Nephron progenitor cell (in vitro differentiated cells): ENCODE results near the gene ABCB8.

Source experiments
- DNase-seq: peaks from one replicate; pipeline ENCODE4 v3.0.0; 2021
- H3K27ac Mint-ChIP-seq: 2 replicates; pipeline ENCODE4 v1.8.0; 2021; ENCODE audit warnings: mild to moderate bottlenecking, moderate library complexity, mixed read lengths
- H3K27me3 Mint-ChIP-seq: 2 replicates; pipeline ENCODE4 v1.8.0; 2021; ENCODE audit warnings: mild to moderate bottlenecking, low read depth, mixed read lengths; ENCODE audit not compliant: poor library complexity
- H3K36me3 Mint-ChIP-seq: 2 replicates; pipeline ENCODE4 v1.8.0; 2021; ENCODE audit warnings: low read depth, mixed read lengths
- H3K4me1 Mint-ChIP-seq: 2 replicates; pipeline ENCODE4 v1.8.0; 2021; ENCODE audit warnings: mixed read lengths
- H3K4me3 Mint-ChIP-seq: 2 replicates; pipeline ENCODE4 v1.8.0; 2021; ENCODE audit warnings: mild to moderate bottlenecking, moderate library complexity, mixed read lengths
- H3K9me3 Mint-ChIP-seq: 2 replicates; pipeline ENCODE4 v1.8.0; 2021; ENCODE audit warnings: mild to moderate bottlenecking, moderate library complexity, mixed read lengths
- TF ChIP-seq, protein P1 (sequence below): fragments of 200-600 bp; sonication (generic); IDR thresholded peaks from 2 replicates; pipeline ENCODE4 v1.5.0; 2021; ENCODE audit warnings: antibody characterized with exemption

The ABCB8 gene

DNA sequence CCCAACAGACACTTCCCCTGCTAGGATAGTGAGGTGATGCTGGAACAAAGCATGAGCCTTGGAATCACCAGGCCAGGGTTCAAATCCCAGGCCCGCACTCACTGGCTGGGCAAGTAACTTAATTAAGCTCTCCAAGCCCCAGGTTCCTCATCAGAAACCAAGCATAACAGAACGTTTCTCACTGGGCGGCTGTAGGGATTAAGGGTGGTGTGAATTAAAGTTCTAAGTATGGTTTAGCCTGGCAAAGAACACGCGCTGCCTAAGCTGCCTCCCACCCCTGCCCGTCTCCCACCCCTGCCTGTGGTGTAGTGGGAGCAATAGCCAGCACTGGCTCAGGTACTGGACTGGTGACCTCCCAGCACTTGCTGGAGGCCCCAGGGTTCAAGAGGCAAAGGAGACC lies 36.7 kb downstream of the ABCB8 start:
- Mint-ChIP-seq H3K4me1 (peaks cover 28% of the 10 kb centered on the region), H3K27me3 (peaks cover 12% of the 10 kb centered on the region), H3K4me3 (no peak overlapping the region), H3K27ac (no peak overlapping the region), H3K9me3 (no peaks in the 10 kb centered on the region), H3K36me3 (peaks cover 21% of the 10 kb centered on the region)
- TF ChIP-seq, protein P1, sequence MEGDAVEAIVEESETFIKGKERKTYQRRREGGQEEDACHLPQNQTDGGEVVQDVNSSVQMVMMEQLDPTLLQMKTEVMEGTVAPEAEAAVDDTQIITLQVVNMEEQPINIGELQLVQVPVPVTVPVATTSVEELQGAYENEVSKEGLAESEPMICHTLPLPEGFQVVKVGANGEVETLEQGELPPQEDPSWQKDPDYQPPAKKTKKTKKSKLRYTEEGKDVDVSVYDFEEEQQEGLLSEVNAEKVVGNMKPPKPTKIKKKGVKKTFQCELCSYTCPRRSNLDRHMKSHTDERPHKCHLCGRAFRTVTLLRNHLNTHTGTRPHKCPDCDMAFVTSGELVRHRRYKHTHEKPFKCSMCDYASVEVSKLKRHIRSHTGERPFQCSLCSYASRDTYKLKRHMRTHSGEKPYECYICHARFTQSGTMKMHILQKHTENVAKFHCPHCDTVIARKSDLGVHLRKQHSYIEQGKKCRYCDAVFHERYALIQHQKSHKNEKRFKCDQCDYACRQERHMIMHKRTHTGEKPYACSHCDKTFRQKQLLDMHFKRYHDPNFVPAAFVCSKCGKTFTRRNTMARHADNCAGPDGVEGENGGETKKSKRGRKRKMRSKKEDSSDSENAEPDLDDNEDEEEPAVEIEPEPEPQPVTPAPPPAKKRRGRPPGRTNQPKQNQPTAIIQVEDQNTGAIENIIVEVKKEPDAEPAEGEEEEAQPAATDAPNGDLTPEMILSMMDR, result no peak
- DNase-seq, result no peak

DNA sequence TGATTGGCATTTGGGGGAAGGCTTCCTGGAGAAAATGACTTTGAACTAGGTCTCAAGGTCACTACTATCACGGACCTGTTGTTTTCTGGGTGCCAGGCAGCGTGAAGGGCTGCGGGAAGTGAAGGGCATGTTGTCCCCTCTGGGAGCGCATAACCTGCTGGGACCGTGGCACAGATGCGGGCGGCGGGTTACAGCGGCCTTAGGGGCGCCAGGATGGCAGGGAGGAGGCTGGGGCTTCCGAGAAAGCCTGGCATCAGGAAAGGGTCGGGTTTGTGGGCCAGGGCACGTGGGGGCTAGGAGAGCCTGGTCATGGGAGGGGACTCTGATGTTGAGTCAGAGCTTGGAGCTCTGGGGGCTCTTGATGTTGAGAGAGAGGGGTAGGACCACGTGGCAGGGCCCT lies 37.3 kb downstream of the ABCB8 start:
- no peak for DNase-seq
- Mint-ChIP-seq H3K27me3 (peaks cover 12% of the 10 kb centered on the region), H3K4me3 (no peak overlapping the region), H3K27ac (no peak overlapping the region), H3K9me3 (no peaks in the 10 kb centered on the region), H3K4me1 (peaks cover 23% of the 10 kb centered on the region), H3K36me3 (peaks cover 21% of the 10 kb centered on the region)
- TF ChIP-seq, protein P1, result no peak

DNA sequence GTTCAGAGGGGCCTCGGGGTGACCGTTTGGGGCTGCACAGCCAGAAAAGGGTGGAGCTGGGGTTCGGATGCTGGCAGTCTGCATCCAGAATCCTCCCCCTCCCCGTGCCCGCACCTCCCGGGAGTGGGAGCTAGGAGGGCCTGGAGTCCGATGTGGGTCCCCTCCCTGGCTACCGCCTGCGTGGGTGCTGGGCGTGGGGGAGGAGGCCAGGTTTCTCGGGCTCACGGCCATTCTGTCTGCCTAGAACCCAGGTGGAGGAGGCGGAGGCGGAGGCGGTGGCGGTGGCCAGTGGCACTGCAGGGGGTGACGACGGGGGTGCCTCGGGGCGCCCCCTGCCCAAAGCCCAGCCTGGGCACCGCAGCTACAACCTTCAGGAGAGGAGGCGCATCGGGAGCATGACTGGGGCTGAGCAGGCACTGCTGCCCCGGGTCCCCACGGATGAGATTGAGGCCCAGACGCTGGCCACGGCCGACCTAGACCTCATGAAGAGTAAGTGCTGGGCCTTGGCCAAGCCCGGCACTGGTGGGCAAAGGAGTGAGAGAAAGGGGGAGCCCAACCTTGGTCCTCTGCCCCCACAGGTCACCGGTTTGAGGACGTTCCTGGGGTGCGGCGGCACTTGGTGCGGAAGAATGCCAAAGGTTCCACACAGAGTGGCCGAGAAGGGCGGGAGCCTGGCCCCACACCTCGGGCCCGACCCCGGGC lies 38.2 kb downstream of the ABCB8 start:
- H3K4me1 Mint-ChIP-seq, result peaks cover 14% of the 10 kb centered on the region
- peaks cover 5% of the 10 kb centered on the region for H3K27me3 Mint-ChIP-seq
- H3K27ac Mint-ChIP-seq, result no peak overlapping the region
- DNase-seq, result no peak
- TF ChIP-seq, protein P1, result no peak
- H3K9me3 Mint-ChIP-seq, result no peaks in the 10 kb centered on the region
- peaks cover 21% of the 10 kb centered on the region for H3K36me3 Mint-ChIP-seq
- no peak overlapping the region for H3K4me3 Mint-ChIP-seq

DNA sequence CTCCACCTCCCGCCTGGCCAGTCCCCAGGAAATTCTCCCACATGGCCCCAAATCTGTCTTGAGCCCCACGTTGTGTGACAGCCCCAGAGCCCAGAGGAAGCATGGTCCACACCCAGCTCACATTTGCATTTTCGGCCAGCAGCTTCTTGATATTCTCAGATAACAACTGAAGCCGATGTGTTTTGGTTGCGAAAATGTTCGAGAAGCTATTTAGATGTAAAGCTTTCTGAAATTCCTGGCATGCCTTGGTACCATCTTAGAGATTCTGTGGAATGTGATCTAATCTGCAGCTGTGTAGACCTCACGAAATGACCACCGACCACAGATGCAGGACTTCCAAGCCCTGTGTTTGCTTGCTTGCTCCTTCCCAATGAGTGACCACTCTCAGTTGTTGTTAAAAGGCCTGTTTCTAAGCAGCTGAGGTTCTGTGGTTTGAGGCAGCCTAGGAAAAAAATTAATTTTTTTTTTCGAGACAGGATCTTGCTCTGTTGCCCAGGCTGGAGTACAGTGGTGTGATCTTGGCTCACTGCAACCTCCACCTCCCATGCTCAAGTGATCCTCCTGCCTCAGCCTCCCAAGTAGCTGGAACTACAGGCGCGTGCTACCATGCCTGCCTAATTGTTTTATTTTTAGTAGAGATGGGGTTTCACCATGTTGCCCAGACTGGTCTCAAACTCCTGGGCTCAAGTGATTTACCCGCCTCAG lies 40.0 kb downstream of the ABCB8 start:
- peaks cover 29% of the 10 kb centered on the region for H3K36me3 Mint-ChIP-seq
- H3K4me3 Mint-ChIP-seq, result no peak overlapping the region
- peaks cover 5% of the 10 kb centered on the region for H3K4me1 Mint-ChIP-seq
- H3K27ac Mint-ChIP-seq, result no peak overlapping the region
- TF ChIP-seq, protein P1, result no peak
- H3K27me3 Mint-ChIP-seq, result peaks cover 3% of the 10 kb centered on the region
- DNase-seq, result no peak
- no peaks in the 10 kb centered on the region for H3K9me3 Mint-ChIP-seq

DNA sequence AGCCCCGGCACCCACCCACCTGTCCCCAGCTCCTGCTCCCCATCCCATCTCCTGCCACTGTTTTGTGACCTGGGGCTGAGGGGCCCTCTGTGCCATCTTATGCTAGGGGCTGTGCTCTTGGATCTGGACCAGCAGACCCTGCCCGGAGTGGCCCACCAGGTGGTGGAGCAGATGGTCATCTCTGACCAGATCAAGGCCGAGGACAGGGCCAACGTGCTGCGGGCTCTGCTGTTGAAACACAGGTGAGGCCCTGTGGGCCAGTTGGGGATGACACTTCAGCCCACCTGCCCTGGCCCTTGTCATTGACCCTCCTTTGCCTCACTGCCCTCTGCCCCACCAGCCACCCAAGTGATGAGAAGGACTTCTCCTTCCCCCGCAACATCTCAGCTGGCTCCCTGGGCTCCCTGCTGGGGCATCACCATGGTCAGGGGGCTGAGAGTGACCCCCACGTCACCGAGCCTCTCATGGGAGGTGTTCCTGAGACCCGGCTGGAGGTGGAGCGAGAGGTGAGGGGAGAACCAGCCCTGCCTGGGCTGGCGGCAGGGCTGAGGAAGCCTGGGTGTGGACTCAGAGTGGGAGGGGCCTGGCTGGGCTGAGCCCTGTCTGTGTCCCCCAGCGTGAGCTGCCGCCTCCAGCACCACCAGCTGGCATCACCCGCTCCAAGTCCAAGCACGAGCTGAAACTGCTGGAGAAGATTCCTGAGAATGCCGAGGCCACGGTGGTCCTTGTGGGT lies 41.8 kb downstream of the ABCB8 start:
- TF ChIP-seq, protein P1, result no peak
- Mint-ChIP-seq H3K9me3 (no peaks in the 10 kb centered on the region), H3K27me3 (peaks cover 3% of the 10 kb centered on the region), H3K27ac (no peak overlapping the region), H3K36me3 (peaks cover 29% of the 10 kb centered on the region), H3K4me3 (no peak overlapping the region), H3K4me1 (no peaks in the 10 kb centered on the region)
- DNase-seq, result no peak
